HG03354 (cell line): ENCODE measurements around the gene EGLN1.

Experiments used
- ATAC-seq: cut with Tn5 transposase; IDR thresholded peaks from one replicate; pipeline ENCODE4 v1.9.1; 2021; ENCODE audit warnings: mild to moderate bottlenecking; ENCODE audit not compliant: unreplicated experiment, poor library complexity, severe bottlenecking

EGLN1 gene

GRCh38 chr1:231337043-231337471 lies 85.0 kb downstream of the EGLN1 start:
- ATAC-seq = peak; percentile 16

DNA sequence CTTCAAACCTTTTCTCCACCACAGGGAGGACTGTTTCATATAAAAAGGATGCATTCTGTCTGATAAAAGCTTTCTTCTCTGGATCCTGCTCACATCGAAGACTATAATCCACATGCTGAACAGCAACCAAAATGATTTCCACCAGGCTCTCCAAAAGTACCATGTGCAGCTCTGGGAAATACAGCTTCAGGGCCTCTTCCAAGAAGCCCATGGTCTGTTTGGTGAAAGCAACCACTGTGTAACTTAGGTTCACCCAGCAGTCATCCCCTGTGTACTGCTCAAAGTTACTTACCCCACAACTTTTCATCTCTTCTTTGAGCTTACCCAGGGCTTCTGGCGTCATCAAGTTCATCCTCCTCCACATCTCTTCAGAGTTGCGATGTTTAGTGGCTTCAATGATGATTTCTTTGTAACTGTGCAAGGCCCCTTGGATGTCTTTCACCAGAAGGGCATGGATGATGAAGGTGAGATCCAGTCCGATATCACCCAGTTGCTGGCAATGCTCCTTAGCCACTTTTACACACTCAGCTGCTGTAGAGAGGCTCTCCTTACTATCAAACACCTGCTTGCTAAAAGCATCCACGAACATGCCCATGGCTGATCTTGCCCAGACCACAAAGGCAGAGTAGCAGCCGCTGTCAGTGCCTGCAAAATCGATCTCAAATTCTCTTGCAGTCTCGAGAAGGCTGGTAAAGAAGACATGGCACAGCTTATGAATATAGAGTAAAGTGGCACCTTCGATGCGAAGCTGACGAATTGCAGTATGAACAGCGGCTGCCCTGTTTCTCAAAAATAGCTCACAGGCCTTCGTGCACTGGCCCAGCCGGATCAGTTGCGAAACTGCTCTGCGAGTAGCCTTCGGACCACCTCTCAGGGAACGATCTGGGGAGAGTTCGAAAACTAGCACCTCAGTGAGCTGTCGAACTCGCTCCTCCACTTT lies 86.2 kb downstream of the EGLN1 start:
- no peak for ATAC-seq

- no peak for ATAC-seq
Measured at GRCh38 chr1:231334952-231335351, 87.1 kb downstream of the EGLN1 start.

DNA sequence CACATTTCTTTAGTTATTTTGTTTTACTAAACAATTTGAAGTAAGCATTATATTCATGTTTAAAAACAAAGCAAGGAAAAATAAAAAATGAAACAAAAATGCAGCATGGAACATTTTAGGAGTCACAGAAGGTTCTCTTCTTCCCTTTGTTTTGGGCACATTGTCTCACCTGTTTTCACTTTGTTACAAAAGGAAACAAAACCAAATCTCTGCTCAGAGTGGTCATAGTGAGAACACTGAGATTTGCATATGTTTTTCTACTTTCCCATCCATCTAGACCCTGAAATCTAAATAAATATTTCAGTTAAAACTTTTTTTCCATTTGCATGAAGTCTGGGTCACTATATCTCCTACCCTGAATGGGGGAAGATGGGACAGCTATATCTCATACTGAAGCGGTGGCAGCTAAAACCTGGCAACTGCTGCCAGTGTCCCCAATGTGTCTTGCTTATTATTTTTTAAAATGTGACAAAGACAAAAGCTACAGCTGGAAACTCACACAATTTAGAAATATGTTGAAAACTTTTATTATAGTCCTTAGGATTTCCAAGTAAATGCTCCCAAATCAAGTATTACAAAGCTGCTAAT lies 87.9 kb downstream of the EGLN1 start:
- peak; percentile 24 for ATAC-seq

GRCh38 chr1:231332761-231333160 lies 89.3 kb downstream of the EGLN1 start:
- no peak for ATAC-seq

DNA sequence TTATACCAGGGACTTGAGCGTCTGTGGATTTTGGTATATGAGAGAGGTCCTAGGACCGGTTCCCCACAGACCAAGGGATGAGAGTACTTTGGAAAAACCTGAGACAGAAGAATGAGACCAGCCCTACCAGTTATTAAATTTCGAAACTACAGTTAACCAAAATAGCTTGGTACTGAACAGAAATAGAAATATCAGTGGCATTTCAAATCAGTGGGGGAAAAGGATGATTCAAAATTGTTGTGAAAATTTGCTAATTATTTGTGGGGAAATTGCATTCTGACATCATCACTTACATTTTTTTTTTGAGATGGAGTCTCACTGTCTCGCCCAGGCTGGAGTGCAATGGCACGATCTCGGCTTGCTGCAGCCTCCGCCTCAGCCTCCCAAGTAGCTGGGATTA lies 92.6 kb downstream of the EGLN1 start:
- ATAC-seq = no peak

DNA sequence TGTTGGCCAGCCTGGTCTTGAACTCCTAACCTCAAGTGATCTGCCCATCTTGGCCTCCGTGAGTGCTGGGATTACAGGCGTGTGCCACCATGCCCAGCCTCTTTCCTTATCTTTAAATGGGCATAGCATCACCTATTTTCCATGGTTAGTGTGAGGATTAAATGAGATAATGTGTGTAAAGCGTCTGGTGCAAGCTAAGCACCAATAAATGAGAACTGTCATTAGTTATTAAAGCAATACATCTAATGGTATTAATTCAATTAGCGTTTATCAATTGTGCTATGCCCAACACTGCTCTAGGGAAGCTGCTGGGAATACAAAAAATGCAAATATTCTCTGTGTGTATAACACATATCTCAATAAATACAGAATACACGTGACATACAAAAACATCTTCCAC lies 94.5 kb downstream of the EGLN1 start:
- no peak for ATAC-seq

DNA sequence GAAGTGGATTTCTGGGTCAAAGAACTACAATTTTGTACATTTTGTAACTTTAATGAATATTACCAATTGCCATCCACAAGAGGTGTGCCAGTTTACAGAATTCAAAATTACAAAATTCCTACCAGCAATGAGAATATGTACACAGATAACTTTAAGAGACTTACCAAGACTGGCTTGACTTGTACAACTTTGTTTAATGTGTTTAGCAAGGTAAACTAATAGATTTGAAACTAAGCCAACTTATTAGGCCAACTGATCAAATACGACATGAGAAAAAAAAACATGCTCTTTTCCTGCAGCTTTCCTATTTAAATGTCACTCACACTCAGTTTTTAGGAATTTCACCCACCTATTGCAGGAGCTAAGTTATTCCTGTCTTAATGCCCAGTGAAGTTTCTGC lies 95.8 kb downstream of the EGLN1 start:
- no peak for ATAC-seq

DNA sequence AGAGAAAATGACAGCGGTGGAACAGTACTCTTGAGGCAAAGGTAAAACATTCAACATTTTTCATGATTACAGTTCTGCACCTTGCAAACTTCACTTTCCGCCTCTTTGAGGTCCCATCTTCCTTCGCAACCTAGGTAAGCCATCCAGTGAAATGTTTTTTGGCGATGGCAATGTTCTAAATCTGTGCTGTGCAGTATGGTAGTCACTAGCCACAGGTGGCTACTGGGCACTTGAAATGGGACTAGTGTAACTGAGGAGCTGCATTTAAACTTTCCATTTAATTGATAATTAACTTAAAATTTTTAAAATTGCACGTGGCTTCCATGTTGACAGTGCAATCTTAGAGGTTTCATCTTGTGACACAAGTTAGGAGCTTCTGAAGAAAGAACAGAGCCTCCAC lies 97.4 kb downstream of the EGLN1 start:
- ATAC-seq = no peak

- no peak for ATAC-seq
Measured at GRCh38 chr1:231322880-231323530, 99.1 kb downstream of the EGLN1 start.

- no peak for ATAC-seq
Measured at GRCh38 chr1:231319080-231319479, 103.0 kb downstream of the EGLN1 start.

GRCh38 chr1:231318568-231318967 lies 103.5 kb downstream of the EGLN1 start:
- ATAC-seq = no peak

GRCh38 chr1:231318015-231318355 lies 104.1 kb downstream of the EGLN1 start:
- ATAC-seq = no peak

DNA sequence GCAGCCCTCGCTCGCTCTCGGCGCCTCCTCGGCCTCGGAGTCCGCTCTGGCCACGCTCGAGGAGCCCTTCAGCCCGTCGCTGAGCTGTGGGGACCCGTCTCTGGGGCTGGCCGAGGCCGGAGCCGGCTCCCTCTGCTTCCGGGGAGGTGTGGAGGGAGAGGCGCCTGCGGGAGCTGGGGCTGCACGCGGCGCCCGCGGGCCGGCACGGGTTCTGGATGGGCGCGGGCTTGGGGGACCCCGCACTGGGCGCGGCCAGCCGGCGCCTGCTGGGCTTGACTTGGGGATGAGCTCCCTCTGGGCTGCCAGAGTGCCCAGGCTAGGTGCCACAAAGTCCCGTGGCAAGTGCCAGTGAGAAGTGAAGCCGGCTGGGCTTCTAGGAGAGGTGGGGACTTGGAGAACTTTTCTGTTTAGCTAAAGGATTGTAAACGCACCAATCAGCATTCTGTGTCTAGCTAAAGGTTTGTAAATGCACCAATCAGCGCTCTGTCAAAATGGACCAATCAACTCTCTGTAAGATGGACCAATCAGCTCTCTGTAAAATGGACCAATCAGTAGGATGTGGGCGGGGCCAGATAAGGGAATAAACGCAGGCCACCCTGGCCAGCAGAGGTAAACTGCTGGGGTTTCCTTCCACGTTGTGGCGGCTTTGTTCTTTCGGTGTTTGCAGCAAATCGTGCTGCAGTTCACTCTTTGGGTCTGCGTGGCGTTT lies 104.6 kb downstream of the EGLN1 start:
- no peak for ATAC-seq

- peak; percentile 74 for ATAC-seq
Measured at GRCh38 chr1:231315887-231316286, 106.2 kb downstream of the EGLN1 start.
